ENCODE measurements around the gene PIGT. TPM values are rescaled to one million over a fixed set of nuclear protein-coding genes. Genes with fewer than 3 reads are reported as not detected.

Gene PIGT
- total RNA-seq, 4 donors from 2014 or later = 85.0 to 122 (median 114) TPM

DNA sequence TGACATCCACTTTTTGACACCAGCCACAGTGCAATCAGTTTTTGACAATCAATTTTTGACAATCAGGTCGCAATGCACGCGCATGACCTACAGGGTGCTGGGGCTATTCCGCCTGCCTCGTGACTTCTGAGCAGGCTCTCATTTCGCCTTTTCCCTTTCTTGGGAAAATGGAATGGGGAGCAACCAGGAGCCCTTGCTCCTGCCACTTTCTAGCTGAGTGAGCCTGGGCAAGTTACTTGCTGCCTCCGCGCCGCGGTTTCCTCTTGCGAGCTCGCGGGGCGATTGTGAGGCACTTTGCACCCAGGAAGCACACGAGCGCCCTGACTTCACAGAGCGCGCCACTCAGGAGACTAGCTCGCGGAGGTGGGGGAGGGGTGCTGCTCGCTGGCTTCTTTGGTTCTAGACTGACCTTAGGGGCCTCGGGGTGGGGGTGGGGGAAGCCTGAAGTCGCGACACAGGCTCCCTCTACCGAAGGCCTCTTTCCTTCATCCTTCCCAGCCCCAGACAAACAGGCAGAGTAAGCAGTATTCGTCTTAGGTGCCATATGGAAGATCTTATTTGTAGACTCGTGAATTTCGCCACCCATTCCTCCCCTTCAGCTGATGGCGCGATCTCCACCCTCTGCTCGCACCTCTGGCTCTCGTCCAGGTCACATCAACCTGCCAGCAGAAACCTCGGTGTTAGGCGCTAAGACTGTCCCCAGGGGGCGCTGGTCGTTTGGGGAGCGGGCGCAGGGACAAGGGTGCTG lies 42.4 kb upstream of the PIGT start:
- H3K27ac ChIP-seq = no peak overlapping the region
- WGBS, 2 donors = 13 to 22% methylated on average over 18 to 31 of the region's 38 CpGs

DNA sequence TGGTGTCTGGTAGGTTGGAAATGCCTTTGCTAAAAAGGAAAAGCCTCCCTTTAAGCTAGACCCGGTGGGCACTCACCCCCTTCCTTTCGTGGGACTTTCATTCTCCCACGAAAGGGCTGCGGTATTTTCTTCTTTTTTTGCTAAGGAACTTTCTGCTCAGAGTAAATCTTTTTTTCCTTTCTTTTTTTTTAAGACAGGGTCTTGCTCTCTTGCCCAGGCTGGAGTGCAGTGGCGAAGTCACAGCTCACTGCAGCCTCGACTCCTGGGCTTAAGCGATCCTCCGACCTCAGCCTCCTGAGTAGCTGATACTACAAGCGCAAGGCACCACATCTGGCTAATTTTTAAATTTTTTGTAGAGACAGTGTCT lies 41.9 kb upstream of the PIGT start:
- DNase-seq = no peak
- Histone ChIP-seq H3K9me3 (no peaks in the 10 kb centered on the region), H3K4me1 (peaks cover 14 to 28% of the 10 kb centered on the region in 2 donors), H3K27ac (no peak overlapping the region), H3K27me3 (no peaks in the 10 kb centered on the region), H3K36me3 (no peaks in the 10 kb centered on the region), H3K4me3 (replicated peaks in 1 of 3) (no peak overlapping the region)
- 64 to 68% methylated on average over 9 of the region's 9 CpGs for WGBS, 2 donors
- intact Hi-C loops (cut with DNase I) = loop anchor here (5.0 kb wide), 2 partner anchors 57 to 63 kb away; no protein-coding TSS in a partner anchor
- TF ChIP-seq, protein P1, sequence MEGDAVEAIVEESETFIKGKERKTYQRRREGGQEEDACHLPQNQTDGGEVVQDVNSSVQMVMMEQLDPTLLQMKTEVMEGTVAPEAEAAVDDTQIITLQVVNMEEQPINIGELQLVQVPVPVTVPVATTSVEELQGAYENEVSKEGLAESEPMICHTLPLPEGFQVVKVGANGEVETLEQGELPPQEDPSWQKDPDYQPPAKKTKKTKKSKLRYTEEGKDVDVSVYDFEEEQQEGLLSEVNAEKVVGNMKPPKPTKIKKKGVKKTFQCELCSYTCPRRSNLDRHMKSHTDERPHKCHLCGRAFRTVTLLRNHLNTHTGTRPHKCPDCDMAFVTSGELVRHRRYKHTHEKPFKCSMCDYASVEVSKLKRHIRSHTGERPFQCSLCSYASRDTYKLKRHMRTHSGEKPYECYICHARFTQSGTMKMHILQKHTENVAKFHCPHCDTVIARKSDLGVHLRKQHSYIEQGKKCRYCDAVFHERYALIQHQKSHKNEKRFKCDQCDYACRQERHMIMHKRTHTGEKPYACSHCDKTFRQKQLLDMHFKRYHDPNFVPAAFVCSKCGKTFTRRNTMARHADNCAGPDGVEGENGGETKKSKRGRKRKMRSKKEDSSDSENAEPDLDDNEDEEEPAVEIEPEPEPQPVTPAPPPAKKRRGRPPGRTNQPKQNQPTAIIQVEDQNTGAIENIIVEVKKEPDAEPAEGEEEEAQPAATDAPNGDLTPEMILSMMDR (IDR thresholded peaks at IDR 0.05) = peak in 1 of 6 experiments; percentile 16
- TF ChIP-seq POLR2A (IDR thresholded peaks at IDR 0.05) = no peak

More for the DNA sequence above, 42.4 kb upstream of the PIGT start:
- H3K27me3 ChIP-seq = no peaks in the 10 kb centered on the region
- intact Hi-C loops (cut with DNase I) = loop anchor here (5.0 kb wide), 2 partner anchors 56 to 64 kb away; no protein-coding TSS in a partner anchor
- TF ChIP-seq, protein P1 (IDR thresholded peaks at IDR 0.05) = peak; percentile 54 to 87 (median 79)
- TF ChIP-seq POLR2A (IDR thresholded peaks at IDR 0.05) = no peak
- no peaks in the 10 kb centered on the region for H3K9me3 ChIP-seq
- peak; percentile 82 to 89 for DNase-seq
- no peaks in the 10 kb centered on the region for H3K36me3 ChIP-seq
- peaks cover 14 to 28% of the 10 kb centered on the region in 2 donors for H3K4me1 ChIP-seq
- peak overlapping the region in 2 of 3 donors; percentile 9 to 10 for H3K4me3 ChIP-seq (replicated peaks in 1 of 3)

DNA sequence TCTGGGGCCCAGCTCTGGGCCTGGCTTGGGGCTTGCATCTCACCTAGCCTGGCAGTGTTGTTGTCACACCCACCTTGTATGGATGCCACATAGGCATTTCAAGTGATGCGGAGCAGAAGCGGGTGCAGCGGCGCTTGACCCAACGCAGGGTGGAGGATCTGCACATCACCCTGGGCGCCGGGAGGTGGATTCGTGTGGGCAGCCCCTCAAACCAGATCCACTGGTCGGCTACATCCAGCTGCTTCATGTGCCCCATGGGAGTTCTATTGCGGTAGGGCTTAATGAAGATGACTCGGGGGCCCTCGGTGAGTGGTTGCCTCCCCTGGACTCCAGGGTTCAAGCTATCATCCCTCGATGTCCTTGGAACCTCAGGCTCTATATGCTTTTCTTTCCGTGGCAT lies 41.0 kb upstream of the PIGT start:
- Histone ChIP-seq H3K36me3 (no peaks in the 10 kb centered on the region), H3K27ac (no peak overlapping the region), H3K4me1 (peaks cover 14 to 28% of the 10 kb centered on the region in 2 donors), H3K4me3 (replicated peaks in 1 of 3) (no peak overlapping the region), H3K9me3 (no peaks in the 10 kb centered on the region), H3K27me3 (no peaks in the 10 kb centered on the region)
- 94 to 97% methylated on average over 12 to 14 of the region's 14 CpGs for WGBS, 2 donors
- no peak for DNase-seq
- no peak for TF ChIP-seq POLR2A (IDR thresholded peaks at IDR 0.05)
- TF ChIP-seq, protein P1 (IDR thresholded peaks at IDR 0.05) = no peak
- intact Hi-C loops (cut with DNase I) = loop anchor here (5.0 kb wide), 2 partner anchors 58 to 62 kb away; no protein-coding TSS in a partner anchor

DNA sequence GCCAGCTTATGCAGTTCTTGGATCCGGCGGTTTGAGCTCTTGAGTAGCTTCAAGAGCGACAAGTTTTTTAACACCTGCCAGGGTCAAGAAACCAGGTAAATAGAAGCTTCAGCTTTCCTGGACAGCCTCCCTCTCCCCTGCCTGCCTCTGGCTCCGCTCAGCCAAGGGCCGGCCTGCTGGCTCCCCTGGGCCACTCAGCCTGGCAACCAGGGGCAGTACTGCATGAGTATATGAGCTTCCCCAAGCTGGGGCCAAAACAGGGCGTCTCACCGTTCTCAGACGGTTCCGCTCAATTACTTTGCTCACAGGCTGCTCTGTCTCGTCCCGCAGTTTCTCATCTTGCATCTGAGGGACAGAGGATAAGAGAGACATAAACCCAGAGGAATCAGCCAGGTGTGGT lies 38.7 kb upstream of the PIGT start:
- 54 to 59% methylated on average over 8 to 11 of the region's 11 CpGs for WGBS, 2 donors
- H3K9me3 ChIP-seq = no peaks in the 10 kb centered on the region
- H3K36me3 ChIP-seq = no peaks in the 10 kb centered on the region
- DNase-seq = peak; percentile 74 to 78
- no peak overlapping the region for H3K4me3 ChIP-seq (replicated peaks in 1 of 3)
- H3K27ac ChIP-seq = peak overlapping the region in 2 of 3 donors; percentile 12 to 26
- H3K4me1 ChIP-seq = peaks cover 14 to 28% of the 10 kb centered on the region in 2 donors
- intact Hi-C loops (cut with DNase I) = no loop called here
- no peaks in the 10 kb centered on the region for H3K27me3 ChIP-seq
- TF ChIP-seq POLR2A (IDR thresholded peaks at IDR 0.05) = no peak
- TF ChIP-seq, protein P1 (IDR thresholded peaks at IDR 0.05) = peak in 2 of 6 experiments; percentile 14

DNA sequence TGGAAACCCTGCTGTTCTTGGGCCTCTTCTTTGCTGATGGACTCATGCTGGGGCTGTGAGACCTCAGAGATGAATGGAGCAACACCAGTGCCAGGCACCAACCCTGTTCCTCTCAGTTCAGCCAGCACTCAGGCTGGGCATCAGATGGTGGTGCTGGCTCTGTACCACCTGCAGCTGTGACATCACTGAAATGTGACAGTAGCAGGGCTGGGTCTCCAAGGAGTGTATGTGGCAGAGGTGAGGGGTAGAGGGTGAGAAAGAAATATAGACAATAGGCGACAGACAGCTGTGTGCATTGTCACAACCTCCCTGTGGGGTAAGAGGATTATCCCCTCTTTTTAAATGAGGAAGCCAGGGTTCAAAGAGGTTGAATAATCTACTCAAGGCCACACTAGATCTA lies 37.8 kb upstream of the PIGT start, which contains the start of gene TP53TG5:
Gene TP53TG5 (minus strand): TSS at position 135 of the 400 bp plus-strand sequence. CDS start 89 bp downstream, at position 46.
- H3K4me3 ChIP-seq (replicated peaks in 1 of 3) = no peak within 1 kb of the TSS
- H3K27ac ChIP-seq = peak within 1 kb of the TSS in 2 of 3 donors; percentile 12 to 26
- intact Hi-C loops (cut with DNase I) = no loop called here
- TF ChIP-seq, protein P1 (IDR thresholded peaks at IDR 0.05) = no peak
- no peak for TF ChIP-seq POLR2A (IDR thresholded peaks at IDR 0.05)
- H3K36me3 ChIP-seq = no peaks in the 10 kb centered on the region
- 90 to 100% methylated on average over 1 of the region's 1 CpG for WGBS, 2 donors
- DNase-seq = no peak
- H3K27me3 ChIP-seq = no peaks in the 10 kb centered on the region
- H3K9me3 ChIP-seq = no peaks in the 10 kb centered on the region
- H3K4me1 ChIP-seq = peaks cover 14 to 20% of the 10 kb centered on the region in 2 donors

Data from thyroid gland (tissue), 4 donors.